DMS53 treated with DMSO at 0.1 percent for 48 hours (cell line): ENCODE data around the gene MAX.

Source experiments
- DNase-seq: peaks from one replicate; lab custom pipeline; 2025; ENCODE audit not compliant: unreplicated experiment; lab: John Stamatoyannopoulos, UW

MAX gene

GRCh38 chr14:65102441-65103149 lies at the start of gene MAX:
MAX (minus strand) TSS chr14:65102517; CDS start chr14:65102339, 178 bp downstream.
- DNase-seq = peak; percentile 97

GRCh38 chr14:65151609-65151956 lies 49.3 kb upstream of the MAX start:
- DNase-seq = no peak

GRCh38 chr14:65150898-65151608 lies 48.7 kb upstream of the MAX start:
- no peak for DNase-seq

GRCh38 chr14:65149116-65149515 lies 46.8 kb upstream of the MAX start:
- no peak for DNase-seq

- no peak for DNase-seq
Observed at GRCh38 chr14:65144170-65144569, 41.9 kb upstream of the MAX start.

GRCh38 chr14:65142914-65143625 lies 40.8 kb upstream of the MAX start:
- no peak for DNase-seq

GRCh38 chr14:65142429-65142828 lies 40.1 kb upstream of the MAX start:
- no peak for DNase-seq

- no peak for DNase-seq
Observed at GRCh38 chr14:65141523-65141922, 39.2 kb upstream of the MAX start.

- no peak for DNase-seq
Observed at GRCh38 chr14:65137648-65138307, 35.5 kb upstream of the MAX start.

- DNase-seq = peak; percentile 33
Observed at GRCh38 chr14:65134651-65135579, 32.6 kb upstream of the MAX start.

GRCh38 chr14:65132855-65133254 lies 30.5 kb upstream of the MAX start:
- DNase-seq = no peak

- DNase-seq = no peak
Observed at GRCh38 chr14:65131301-65131701, 29.0 kb upstream of the MAX start.

- DNase-seq = no peak
Observed at GRCh38 chr14:65128096-65128495, 25.8 kb upstream of the MAX start.

- DNase-seq = peak; percentile 61
Observed at GRCh38 chr14:65117769-65118745, 15.7 kb upstream of the MAX start.

GRCh38 chr14:65115615-65116014 lies 13.3 kb upstream of the MAX start:
- DNase-seq = no peak

- no peak for DNase-seq
Observed at GRCh38 chr14:65110525-65110924, 8.2 kb upstream of the MAX start.

- DNase-seq = no peak
Observed at GRCh38 chr14:65109357-65109756, 7.0 kb upstream of the MAX start.

- no peak for DNase-seq
Observed at GRCh38 chr14:65107200-65107599, 4.9 kb upstream of the MAX start.

GRCh38 chr14:65106736-65107135 lies 4.4 kb upstream of the MAX start:
- DNase-seq = no peak
